Stimulated activated CD8-positive, alpha-beta memory T cell treated with anti-CD3 and anti-CD28 coated beads, Interleukin-7, amount 100 ng/mL, for 1 hour (primary cell): ENCODE measurements around the gene RPL19.
"Not testable (repeated sequence)": the region's sequence is repeated elsewhere in the genome, so short reads cannot be mapped to it uniquely, and the experiment has no call there.

Experiments
- DNase-seq, 2 donors: peaks; one replicate each; pipeline ENCODE4 v3.0.0-alpha.2; 2020; ENCODE audit warnings: low read depth in 2 of 2

The RPL19 gene

GRCh38 chr17:39244016-39244599 is 44.0 kb downstream of the RPL19 start:
- DNase-seq: no peak

GRCh38 chr17:39244600-39245570 is 44.8 kb downstream of the RPL19 start:
- peak; percentile 65 to 86 for DNase-seq

GRCh38 chr17:39246274-39246673 is 46.2 kb downstream of the RPL19 start:
- no peak for DNase-seq

- not testable (repeated sequence) for DNase-seq
These were observed 50.0 kb downstream of the RPL19 start for GRCh38 chr17:39250076-39250475.

GRCh38 chr17:39251997-39252396 is 51.9 kb downstream of the RPL19 start:
- no peak for DNase-seq

- DNase-seq: no peak
These were observed 52.8 kb downstream of the RPL19 start for GRCh38 chr17:39252788-39253460.
